Adrenal gland (tissue), 5 donors: ENCODE measurements around the gene PTCD2.

Experiments
- POLR2A ChIP-seq, 2 donors: fragments of 450-650 bp; IDR thresholded peaks; one replicate each; pipeline ENCODE4 v1.6.1; 2017; ENCODE audit warnings: antibody characterized with exemption in 2 of 2, mild to moderate bottlenecking in 2 of 2, moderate library complexity in 1 of 2
- TF ChIP-seq, protein P1 (sequence below), 6 experiments: fragments of 450-650 bp in 4 of 6; fragments of 200-600 bp in 2 of 6; sonication (generic) in 1 of 6; IDR thresholded peaks; 1 replicate in 5 of 6; 2 replicates in 1 of 6; pipeline versions ENCODE4 v1.5.1 to v1.8.0; 2016 to 2021; ENCODE audit warnings: antibody characterized with exemption in 6 of 6, mild to moderate bottlenecking in 2 of 6, moderate library complexity in 1 of 6
- donor health status: DM: no; HTN: no; CAD: no.

DNA sequence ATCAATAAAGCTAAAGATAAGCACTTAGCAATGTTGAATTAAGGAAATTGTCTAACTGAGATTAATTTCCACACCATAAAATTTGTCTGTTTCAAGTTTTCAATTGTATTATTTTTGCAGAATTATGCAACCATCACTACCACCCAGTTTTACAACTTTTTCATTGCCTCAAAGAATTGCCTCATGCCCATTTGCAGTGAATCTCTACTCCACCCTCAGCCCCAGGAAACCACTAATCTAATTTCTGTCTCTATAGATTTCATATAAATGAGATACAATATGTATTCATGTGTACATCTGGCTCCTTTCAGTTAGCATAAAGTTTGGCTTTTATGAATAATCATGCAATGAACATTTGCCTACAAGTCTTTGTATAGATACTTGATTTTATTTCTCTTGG, 72.9 kb downstream of the PTCD2 start:
- TF ChIP-seq, protein P1, sequence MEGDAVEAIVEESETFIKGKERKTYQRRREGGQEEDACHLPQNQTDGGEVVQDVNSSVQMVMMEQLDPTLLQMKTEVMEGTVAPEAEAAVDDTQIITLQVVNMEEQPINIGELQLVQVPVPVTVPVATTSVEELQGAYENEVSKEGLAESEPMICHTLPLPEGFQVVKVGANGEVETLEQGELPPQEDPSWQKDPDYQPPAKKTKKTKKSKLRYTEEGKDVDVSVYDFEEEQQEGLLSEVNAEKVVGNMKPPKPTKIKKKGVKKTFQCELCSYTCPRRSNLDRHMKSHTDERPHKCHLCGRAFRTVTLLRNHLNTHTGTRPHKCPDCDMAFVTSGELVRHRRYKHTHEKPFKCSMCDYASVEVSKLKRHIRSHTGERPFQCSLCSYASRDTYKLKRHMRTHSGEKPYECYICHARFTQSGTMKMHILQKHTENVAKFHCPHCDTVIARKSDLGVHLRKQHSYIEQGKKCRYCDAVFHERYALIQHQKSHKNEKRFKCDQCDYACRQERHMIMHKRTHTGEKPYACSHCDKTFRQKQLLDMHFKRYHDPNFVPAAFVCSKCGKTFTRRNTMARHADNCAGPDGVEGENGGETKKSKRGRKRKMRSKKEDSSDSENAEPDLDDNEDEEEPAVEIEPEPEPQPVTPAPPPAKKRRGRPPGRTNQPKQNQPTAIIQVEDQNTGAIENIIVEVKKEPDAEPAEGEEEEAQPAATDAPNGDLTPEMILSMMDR (IDR thresholded peaks at IDR 0.05): no peak
- TF ChIP-seq POLR2A (IDR thresholded peaks at IDR 0.05): no peak
